ENCODE data around the gene PLCD3.

PLCD3 gene, protein sequence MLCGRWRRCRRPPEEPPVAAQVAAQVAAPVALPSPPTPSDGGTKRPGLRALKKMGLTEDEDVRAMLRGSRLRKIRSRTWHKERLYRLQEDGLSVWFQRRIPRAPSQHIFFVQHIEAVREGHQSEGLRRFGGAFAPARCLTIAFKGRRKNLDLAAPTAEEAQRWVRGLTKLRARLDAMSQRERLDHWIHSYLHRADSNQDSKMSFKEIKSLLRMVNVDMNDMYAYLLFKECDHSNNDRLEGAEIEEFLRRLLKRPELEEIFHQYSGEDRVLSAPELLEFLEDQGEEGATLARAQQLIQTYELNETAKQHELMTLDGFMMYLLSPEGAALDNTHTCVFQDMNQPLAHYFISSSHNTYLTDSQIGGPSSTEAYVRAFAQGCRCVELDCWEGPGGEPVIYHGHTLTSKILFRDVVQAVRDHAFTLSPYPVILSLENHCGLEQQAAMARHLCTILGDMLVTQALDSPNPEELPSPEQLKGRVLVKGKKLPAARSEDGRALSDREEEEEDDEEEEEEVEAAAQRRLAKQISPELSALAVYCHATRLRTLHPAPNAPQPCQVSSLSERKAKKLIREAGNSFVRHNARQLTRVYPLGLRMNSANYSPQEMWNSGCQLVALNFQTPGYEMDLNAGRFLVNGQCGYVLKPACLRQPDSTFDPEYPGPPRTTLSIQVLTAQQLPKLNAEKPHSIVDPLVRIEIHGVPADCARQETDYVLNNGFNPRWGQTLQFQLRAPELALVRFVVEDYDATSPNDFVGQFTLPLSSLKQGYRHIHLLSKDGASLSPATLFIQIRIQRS

DNA sequence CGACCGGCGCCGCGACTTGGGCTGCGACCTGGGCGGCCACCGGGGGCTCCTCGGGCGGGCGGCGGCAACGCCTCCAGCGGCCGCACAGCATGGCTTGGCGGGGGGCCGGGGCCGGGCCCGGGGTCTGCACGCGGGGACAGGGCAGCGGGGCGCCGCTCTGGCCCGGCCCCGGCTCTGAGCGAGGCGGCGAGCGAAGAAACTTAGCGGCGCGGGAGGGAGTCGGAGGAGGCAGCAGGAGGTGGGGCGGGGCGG is at the start of gene PLCD3:
TSS of gene PLCD3 (minus strand) at position 196 of the 252 bp plus-strand sequence. CDS start at position 91, 105 bp downstream.
- peak in 1 of 2 donors; percentile 51 for DNase-seq (ENCODE audit: low read depth in 2 of 2)

DNA sequence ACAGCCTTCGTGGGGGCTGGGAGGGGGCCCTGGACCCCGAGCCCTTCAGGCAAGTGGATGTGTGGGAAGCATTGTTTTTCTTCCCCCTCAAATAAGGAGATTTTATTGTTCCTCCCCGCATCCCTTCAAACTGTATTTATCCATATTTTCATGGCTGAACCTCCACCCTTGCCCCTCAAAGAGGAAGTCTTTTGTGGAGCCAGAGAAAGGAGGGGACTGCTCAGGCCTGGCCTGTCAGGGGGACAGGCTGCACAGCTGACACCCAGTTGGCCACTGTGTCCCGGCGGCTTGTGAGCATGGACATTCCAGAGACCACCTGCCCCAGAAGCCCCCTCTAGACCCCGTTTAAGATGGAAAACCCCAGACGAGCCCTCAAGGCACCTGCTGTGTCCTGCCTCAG is 45.2 kb upstream of the PLCD3 start:
- DNase-seq (ENCODE audit: low read depth in 2 of 2), result no peak

DNA sequence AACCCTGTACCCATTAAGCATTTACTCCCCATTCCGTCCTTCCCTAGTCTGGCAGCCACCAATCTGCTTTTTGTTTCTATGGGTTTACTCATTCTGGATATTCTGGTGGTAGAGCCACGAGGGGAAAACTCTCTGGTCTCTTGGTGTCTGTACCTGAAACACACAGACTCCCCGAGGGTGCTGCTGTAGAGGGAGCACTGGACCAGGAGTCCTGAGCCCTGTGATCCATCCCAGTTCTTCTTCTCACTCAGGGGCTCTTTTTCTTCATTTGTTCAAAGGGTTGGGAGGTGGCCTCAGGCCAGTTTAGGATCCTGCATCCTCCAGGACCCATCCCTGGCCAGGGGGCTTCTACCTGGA is 43.4 kb upstream of the PLCD3 start:
- no peak for DNase-seq (ENCODE audit: low read depth in 2 of 2)

DNA sequence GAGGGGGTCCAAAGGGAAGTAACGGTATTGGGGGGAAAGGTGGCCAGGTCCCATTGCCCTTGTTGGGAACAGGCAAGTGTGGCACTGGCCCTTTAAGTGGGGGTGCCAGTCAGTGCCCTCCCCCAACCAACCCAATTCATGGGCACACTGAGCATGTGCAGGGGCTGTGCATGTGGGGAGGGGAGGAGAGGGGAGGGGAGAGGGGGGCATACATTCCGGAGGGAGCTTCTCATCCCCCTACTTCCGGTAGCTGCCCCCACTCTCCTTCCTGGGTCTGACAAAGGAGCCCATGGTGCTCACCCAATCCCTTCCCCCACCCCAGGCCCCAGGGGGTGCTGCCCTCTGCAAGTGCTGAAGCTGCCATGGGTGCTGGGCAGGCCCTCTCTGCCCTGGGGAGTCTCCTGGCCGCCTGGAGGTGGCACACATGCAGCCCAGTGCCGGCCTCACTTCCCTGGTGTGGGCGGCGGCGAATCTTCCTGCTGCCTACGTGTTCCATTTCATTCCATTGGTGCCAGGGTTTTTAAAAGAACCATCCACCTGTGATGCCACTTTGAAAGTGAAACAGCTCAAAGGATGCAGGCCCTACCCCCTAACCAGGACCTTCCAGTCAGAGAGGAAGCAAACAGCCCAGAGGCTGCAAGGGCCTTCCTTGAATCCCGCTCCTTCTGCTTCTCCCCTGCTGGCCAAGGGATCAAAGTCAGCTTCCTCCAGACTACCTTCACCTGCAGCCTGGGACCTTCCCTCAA is 40.4 kb upstream of the PLCD3 start:
- DNase-seq (ENCODE audit: low read depth in 2 of 2), result peak; percentile 40 to 42

DNA sequence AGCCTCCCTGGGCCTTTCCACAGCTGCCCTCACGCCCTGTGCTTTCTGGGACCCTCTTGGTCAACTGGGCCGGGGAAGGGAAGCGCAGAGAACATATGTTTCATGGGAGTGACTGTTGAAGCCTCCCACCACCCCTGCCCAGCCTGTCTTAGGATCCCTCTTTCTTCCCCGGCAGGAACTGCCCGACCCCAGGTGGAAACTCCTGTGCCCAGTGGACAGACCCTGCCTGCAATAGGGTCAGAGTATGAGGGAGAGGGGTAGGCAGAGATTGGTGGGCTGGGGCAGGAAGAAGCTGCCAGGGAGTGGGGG is 39.9 kb upstream of the PLCD3 start:
- DNase-seq (ENCODE audit: low read depth in 2 of 2), result no peak

DNA sequence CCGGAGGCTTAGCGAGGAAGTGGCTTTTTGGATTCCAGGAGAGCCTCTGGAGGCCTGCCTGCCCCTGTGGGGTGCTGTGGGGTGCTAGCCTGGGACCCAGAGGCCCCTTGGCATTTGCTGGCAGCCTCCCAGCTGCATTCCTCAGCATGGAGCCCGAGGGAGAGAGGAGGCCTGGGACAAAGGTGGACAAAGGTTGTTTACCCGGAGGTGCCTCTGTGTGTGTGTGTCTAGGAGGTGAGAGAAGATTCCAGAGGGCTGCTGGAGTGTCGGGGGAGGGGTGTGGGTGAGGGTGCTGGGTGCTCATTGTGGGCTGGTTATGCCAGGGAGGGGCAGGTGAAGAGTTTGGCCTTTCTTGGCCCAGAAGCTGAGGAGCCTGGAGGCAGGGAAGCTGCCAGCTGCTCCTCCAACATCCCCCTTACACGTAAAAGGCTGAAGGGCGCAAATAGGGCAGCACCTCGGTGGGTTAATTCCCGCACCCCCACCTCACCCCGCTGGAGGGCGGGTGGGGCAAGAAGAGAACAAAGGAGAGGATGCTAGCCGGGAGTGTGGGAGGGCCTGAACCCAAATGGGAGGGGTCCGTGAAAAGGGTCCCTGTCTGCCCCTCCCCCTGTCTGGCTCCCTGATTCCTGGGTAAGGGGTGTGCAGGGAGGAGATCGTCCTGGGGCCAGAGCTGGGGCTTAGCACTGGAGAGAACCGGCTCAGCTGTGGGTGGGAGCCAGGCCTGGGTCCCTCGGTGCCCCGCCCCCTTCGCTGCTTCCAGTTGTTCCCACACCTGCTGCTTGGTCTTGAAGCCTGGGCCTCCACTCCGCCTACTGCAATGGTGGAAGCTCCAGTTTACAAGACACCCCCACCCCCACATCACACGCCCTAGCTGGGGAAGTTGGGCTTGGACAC is 39.3 kb upstream of the PLCD3 start:
- no peak for DNase-seq (ENCODE audit: low read depth in 2 of 2)

DNA sequence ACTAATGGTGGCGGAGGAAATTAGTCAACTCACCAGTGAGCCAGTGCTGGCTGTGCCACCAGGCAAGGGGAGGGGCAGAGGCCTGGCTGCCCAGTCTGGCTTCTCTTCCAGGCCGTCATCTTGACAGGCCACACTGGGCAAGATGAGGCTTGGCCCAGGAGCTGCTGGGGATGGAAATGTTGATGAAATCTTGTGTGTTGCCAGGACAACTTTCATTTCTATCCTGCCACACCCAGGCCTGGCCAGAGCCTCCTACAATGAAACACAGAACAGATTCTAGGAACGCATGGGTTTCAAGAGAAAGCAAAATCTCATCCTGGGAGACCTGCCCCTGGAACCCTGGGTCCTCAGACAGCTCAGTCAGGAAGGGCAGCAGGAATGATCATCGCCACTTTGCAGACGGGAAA is 38.6 kb upstream of the PLCD3 start:
- no peak for DNase-seq (ENCODE audit: low read depth in 2 of 2)

DNA sequence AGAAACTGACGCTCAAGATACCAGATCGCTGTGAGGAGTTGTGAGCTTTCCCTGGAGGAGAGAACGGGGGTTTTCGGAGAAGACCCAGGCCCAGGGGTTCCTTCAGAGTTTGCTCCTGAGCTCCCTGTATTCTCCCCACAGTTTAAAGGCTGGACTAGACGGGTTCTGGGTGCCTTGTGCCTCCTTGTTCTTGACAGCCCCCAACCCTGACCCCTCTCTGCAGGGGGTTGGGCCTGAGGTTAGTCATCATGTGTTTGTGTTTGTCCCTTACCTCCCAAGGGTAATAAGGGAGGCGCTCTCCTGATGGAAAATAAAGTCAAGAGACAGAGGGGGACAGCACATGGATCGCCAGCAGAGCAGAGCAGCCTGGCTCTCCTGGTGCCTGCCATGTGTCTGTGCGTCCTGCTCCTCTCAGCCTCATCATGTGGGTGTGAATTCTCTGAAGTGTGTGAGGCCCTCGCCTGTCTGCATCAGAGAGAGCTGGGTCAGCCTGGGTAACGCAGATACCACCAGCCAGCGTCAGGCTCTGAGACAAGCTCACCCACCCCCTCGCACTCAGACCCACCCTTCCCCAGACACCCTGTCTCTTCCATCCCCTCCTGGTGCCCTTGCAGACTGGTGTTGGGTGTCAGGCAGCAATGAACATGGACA is 38.1 kb upstream of the PLCD3 start:
- no peak for DNase-seq (ENCODE audit: low read depth in 2 of 2)

DNA sequence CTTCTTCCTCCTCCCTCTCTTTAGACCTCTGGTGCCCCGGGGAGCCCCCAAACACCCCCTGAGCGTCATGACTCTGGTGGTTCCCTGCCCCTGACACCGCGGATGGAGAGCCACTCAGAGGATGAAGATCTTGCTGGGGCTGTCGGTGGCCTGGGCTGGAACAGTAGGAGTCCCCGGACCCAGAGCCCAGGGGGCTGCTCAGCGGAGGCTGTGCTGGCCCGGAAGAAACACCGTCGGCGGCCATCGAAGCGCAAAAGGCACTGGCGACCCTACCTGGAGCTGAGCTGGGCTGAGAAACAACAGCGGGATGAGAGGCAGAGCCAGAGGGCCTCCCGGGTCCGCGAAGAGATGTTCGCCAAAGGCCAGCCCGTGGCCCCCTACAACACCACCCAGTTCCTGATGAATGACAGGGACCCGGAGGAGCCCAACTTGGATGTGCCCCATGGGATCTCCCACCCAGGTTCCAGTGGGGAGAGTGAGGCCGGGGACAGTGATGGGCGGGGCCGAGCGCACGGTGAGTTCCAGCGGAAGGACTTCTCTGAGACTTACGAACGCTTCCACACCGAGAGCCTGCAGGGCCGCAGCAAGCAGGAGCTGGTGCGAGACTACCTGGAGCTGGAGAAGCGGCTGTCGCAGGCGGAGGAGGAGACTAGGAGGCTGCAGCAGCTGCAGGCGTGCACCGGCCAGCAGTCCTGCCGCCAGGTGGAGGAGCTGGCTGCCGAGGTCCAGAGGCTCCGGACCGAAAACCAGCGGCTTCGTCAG is 36.9 kb upstream of the PLCD3 start:
- no peak for DNase-seq (ENCODE audit: low read depth in 2 of 2)

DNA sequence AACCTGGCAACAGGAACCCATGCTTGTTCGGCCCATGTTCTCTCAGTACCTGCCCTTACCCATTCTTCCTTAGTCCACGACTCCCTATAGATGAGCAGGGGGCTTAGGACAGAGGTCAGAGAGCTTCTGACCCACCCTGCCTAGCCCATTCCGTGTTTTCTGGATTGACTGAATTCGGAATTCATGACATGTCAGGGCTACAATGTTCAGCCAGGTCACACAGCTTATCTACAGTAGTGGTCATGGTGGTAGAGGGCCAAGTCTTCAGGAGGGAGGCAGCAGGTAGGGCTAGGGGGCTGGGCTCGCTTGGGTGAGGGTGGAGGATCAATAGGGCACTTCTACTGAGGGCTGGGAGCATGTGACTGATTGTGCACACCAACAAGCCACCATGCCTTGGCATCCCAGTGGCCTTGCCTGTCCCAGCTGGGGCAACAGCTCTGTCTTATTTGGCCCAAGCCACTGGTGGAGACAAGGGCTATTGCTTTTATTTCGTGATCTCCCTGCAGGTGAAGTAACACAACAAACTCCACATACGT is 32.5 kb upstream of the PLCD3 start:
- no peak for DNase-seq (ENCODE audit: low read depth in 2 of 2)

DNA sequence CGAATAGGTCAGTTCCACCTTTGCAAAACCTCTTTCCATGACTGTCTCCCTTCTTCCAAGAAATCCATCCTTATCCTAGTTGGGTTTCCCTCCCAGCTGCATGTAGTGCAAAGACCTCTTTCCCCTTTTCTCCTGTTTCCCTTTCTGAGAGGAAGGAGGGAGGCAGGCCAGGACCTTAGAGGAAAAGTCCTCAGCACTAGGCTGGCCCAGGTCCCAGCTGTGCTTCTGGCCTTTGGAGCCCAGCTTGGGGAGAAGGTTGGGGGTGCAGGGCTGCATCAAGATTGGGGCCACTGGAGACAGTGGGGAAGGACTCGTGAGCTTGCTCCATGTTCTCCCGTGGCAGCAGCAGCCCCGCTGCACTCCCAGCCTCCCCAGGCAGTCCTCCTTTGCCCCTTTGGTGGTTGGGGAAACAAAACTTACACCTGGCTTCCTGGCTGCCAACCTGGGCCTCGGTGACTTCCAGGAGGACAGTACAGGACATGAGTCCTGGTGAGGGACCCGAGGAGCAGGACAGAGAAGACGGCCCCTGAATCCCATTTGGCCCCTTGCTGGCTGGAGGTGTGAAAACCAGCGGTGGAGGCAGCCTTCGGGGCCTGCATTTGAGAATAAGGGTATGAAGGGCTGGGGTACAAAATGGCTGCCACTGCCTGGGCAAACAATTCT is 29.8 kb upstream of the PLCD3 start:
- DNase-seq (ENCODE audit: low read depth in 2 of 2), result no peak

DNA sequence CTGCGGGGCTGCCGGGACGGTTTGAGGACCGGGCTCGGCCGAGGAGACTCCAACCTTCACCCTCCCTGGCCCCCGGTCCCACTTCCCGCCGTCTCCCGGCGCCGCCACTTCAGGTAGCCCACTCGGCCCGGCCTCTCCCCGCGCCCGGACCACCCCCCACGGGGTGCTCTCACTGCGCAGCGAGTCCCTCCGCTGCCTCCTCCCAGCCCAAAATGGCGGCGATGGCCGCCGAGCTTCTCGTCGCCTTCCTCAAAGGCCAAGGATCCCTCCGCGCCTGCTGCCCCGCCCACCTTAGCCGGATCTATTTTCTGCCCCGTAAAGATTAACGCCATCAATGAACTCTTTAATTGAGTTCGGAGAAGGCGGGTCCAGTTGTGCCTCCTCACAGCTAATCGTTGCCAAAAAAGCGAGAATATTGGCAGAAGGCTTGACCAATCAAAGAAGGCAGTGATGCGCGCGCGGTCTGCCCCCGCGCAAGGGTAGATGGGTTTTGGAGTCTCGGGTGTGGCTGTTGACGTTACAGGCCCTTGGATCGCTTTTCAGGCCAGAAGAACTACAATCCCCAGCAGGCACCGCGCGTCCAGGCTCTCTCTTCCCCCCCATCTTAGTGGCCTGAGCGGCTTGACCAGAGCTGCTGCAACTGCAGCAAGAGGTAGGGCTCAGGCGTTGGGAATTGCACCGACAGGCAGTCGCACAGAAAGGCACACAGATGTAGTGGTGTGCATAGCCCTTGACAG is 29.1 kb upstream of the PLCD3 start, which contains the start of gene HEXIM2:
TSS of gene HEXIM2 (plus strand) at position 588 of the 737 bp plus-strand sequence. CDS start 919 bp downstream, outside the sequence.
- peak; percentile 96 to 98 for DNase-seq (ENCODE audit: low read depth in 2 of 2)

DNA sequence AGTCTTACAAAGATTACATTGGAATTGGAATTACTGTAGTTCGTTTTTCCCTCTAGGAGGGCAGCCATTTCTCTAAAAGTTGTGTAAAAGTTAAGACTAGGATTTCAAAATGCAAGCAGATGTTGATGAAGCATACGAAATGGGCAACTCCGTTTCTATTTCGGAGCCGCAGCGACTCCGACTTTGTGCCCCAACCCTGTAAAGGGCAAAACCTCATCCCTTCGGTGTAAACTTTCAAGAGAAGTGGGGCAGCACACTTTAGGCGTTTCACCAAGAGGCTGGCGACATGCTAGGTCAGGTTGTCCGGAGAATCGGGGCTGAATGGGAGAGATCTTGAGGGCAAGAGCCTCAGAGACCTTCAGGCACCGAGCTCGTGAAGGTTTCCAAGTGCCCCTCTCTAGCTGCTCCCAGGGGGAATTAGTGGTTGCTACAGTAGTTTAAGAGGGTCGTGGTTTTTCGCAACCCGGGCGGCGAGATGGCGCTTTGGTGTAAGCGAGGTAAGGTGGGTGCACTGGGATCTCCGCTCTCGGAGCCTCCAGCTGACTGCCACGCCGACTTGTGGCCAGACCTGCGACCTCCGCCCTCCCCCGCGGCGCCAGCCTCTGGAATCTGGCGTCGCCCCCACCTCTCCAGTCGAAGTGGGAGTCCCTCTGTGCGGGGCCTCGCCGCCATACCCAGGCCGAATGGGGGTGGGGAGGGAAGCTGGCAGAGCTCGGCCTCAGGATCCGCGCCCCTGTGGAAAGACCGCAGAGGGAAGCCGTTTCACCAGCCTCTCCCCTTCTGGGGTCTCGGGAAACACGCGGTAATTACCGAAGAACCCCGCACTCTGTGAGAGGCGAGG is 28.4 kb upstream of the PLCD3 start:
- DNase-seq (ENCODE audit: low read depth in 2 of 2), result peak in 1 of 2 donors; percentile 33

DNA sequence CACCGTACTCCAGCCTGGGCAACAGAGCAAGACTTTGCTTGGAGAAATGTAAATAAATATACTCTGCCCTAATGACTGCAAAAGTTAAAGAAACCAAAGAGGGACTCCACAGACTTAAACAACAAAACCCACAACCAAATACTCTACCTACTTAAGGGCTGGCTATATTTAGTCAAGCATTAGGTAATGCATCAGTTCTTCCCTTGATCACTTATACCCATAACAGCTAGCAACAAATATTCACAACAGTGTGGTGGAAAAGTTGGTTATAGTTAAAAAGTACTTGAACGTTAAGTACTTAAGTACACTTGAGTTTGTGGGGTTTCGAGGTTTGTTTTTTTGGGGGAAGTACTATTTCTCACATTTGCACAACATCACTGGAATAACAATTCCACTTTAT is 23.9 kb upstream of the PLCD3 start:
- DNase-seq (ENCODE audit: low read depth in 2 of 2), result no peak

DNA sequence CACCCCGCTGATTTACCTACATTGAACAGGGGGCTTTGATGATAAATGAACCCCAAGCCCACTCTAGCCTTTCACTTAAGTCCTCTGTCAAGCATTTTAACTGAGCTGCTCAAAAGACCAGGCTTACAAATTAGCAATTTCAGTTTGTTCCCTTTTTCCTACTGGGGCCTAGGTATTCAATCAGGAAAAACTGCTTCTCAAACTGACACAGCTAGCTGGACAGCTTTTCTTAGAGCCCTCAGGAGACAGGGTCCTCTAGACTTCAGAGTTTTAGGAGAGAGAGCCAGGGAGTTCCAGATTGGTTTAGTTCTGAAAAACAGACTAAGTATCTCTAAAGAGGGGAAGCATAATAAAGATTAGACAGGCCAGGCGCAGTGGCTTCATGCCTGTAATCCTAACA is 23.2 kb upstream of the PLCD3 start:
- no peak for DNase-seq (ENCODE audit: low read depth in 2 of 2)

DNA sequence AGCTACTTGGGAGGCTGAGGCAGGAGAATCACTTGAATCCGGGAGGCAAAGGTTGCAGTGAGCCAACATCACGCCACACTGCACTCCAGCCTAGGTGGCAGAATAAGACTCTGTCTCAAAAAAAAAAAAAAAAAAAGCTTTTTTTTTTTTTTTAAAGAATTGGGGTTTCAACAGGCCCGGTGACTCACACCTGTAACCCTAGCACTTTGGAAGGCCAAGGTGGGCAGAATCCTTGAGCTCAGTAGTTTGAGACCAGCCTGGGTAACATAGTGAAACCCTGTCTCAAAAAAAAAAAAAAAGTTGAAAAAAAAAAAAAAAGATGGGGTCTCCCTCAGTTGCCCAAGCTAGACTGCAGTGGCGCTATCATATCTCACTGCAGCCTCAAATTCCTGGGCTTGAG is 22.7 kb upstream of the PLCD3 start:
- DNase-seq (ENCODE audit: low read depth in 2 of 2), result no peak

DNA sequence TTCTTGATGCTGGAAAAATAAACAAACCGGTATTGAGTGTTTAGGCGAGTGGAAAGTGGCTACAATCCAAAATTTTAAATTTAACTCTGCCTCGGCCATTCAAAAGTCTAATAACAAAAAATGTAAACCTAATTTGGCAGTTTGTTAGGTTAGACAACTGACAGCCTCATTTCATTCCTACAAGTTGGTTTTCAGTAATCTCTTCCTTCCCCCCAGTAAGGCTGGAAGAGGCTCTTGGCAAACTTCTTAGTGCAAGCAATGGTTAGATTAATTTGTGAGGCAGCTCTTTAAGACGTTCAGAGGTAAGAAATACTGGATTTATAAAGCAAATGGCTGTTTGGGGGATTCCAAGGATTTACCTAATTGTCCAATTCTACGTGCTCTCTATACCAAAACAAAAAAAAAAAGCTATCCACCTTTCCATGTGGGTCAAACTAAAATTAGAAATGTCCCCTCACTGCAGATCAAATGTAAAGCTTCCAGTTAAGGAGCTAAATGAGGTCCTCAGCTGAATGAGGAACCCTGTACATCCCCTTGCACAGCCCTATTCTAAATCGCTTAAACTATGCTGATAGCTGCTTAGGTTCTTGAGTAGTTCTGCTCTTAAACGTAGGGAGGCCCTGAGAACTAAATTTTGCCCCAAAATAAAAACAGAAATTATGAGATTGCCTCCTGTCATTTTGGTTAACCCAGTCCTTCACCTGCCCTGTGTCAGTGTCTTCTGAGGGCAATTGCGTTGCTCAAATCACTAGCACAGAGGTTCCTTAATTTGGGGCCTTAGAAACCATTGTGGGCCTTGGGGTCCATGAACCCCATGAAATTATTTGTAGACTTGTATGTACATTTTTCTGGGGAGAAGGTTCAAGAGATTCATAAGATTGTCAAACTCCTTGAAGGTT is 18.8 kb upstream of the PLCD3 start:
- DNase-seq (ENCODE audit: low read depth in 2 of 2), result no peak
